Testis (tissue), 2 donors: Measurements from ENCODE around the gene GATB.

Experiments used
- POLR2A ChIP-seq: fragments of 450-650 bp; IDR thresholded peaks from one replicate; pipeline ENCODE4 v1.6.1; 2017; ENCODE audit warnings: antibody characterized with exemption, mild to moderate bottlenecking, moderate library complexity
- TF ChIP-seq, protein P1 (sequence below), 3 experiments: fragments of 450-650 bp in 2 of 3; fragments of 200-600 bp in 1 of 3; sonication (generic) in 1 of 3; IDR thresholded peaks; one replicate each; pipeline ENCODE4 v1.5.1; 2016 to 2019; ENCODE audit warnings: antibody characterized with exemption in 3 of 3, mild to moderate bottlenecking in 2 of 3, moderate library complexity in 1 of 3

DNA sequence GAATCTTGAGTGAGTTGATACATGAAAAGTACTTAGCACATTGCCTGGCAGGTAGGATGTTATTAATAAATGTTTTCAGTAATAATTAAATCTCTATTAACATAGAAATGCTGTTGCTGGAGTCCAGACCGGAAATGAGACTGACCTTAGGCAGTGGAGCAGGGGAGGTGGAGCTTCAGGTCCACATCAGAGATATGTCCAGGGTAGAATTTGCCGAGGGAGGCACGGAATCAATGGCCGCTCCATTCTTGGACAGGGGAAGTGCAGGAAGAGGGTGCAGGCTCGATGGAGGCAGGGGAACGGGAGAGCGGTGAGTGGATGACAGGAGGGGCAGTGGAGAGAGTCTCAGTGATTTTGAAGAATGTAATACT, 107.3 kb downstream of the GATB start:
- no peak for TF ChIP-seq POLR2A
- TF ChIP-seq, protein P1, sequence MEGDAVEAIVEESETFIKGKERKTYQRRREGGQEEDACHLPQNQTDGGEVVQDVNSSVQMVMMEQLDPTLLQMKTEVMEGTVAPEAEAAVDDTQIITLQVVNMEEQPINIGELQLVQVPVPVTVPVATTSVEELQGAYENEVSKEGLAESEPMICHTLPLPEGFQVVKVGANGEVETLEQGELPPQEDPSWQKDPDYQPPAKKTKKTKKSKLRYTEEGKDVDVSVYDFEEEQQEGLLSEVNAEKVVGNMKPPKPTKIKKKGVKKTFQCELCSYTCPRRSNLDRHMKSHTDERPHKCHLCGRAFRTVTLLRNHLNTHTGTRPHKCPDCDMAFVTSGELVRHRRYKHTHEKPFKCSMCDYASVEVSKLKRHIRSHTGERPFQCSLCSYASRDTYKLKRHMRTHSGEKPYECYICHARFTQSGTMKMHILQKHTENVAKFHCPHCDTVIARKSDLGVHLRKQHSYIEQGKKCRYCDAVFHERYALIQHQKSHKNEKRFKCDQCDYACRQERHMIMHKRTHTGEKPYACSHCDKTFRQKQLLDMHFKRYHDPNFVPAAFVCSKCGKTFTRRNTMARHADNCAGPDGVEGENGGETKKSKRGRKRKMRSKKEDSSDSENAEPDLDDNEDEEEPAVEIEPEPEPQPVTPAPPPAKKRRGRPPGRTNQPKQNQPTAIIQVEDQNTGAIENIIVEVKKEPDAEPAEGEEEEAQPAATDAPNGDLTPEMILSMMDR (IDR thresholded peaks at IDR 0.05), result no peak
